Measurements from ENCODE around the gene S100A14. TPM values are rescaled to one million over a fixed set of nuclear protein-coding genes. Genes with fewer than 3 reads are reported as not detected.
"Not testable (repeated sequence)": the region's sequence is repeated elsewhere in the genome, so short reads cannot be mapped to it uniquely, and the experiment has no call there.

Gene S100A14
- total RNA-seq, 1 experiment from 2014 or later, result not detected

DNA sequence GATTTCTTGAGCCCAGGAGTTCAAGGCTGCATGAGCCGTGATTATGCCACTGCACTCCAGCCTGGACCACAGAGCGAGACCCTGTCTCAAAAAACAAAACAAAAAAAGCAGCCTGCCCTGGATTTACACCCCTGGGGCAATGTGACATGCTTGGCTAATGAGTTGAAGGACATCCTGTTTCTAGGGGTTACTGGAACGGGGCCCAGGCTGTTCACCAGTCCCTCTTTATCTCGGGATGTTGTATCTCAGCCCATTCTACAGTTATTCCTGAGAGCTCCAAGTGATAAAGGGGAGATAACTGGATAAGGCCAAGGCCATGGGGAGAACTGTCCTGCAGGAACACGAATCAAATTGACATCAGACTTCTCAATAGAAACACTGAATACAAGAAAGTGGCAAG, 28.8 kb downstream of the S100A14 start:
- peak; percentile 35 for DNase-seq (ENCODE audit: low read depth)

DNA sequence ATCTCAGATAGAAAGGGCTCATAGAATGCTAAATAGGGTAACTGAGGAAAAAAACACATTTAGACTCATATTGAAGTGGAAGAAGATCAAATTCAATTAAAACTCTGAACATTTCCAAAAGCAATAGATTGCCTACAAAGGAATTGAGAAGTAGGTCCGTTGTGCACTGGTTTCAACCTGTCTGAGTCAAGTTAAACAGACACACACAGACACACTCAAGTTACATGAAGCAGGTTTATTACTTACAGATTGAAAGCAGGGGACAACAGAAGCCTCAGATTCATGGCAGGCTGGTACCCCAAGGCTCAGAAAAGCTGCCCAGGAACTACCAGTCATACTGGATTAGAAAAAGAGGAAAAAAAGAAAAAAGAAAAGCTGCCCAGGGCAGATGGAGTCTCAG, 29.8 kb downstream of the S100A14 start:
- DNase-seq (ENCODE audit: low read depth), result no peak

DNA sequence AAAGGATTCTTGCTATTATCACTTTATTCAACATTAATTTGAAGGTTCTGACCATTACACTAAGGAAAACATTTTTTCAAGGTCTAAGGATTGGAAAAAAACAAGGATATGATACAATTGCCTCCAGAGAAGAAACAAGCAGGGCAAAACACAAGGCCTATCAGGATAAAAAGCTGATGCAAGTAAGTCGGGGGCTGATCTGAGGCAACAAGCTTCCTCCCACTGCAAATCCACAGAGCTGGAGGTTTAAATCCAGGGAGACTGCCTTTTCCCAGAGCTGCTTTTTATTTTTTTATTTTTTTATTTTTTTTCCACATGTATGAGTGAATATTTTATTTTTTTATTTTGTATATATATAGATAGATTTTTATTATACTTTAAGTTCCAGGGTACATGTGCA, 31.1 kb downstream of the S100A14 start:
- no peak for DNase-seq (ENCODE audit: low read depth)

DNA sequence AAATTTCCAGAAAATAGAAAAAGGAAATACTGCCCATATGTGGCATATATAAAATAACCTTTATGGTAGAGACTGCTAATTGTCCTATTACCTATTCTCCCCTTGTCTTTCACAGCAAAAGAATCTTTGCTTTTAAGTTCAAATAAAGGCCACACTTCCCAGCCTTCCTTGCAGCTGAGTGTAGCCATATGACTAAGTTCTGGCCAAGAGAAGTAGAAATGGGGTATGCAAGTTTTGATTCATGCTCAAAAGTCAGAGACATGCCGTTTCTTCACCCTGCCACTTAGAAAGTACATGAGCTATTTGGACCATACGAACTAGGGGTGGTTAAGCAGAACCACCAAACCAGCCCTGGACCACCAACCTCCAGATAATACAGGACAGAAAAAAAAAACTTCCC, 32.1 kb downstream of the S100A14 start:
- DNase-seq (ENCODE audit: low read depth), result no peak

DNA sequence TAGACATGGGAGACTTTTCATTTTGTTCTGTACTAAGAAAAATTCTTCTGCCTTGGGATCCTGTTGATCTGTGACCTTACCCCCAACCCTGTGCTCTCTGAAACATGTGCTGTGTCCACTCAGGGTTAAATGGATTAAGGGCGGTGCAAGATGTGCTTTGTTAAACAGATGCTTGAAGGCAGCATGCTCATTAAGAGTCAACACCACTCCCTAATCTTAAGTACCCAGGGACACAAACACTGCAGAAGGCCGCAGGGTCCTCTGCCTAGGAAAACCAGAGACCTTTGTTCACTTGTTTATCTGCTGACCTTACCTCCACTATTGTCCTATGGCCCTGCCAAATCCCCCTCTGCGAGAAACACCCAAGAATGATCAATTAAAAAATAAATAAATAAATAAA, 32.6 kb downstream of the S100A14 start:
- DNase-seq (ENCODE audit: low read depth), result not testable (repeated sequence)

DNA sequence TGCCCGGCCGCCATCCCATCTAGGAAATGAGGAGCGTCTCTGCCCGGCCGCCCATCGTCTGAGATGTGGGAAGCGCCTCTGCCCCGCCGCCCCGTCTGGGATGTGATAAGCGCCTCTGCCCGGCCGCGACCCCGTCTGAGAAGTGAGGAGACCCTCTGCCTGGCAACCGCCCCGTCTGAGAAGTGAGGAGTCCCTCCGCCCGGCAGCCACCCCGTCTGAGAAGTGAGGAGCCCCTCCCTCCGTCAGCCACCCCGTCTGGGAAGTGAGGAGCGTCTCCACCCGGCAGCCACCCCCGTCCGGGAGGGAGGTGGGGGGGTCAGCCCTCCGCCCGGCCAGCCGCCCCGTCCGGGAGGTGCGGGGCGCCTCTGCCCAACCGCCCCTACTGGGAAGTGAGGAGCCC, 33.3 kb downstream of the S100A14 start:
- DNase-seq (ENCODE audit: low read depth), result not testable (repeated sequence)

DNA sequence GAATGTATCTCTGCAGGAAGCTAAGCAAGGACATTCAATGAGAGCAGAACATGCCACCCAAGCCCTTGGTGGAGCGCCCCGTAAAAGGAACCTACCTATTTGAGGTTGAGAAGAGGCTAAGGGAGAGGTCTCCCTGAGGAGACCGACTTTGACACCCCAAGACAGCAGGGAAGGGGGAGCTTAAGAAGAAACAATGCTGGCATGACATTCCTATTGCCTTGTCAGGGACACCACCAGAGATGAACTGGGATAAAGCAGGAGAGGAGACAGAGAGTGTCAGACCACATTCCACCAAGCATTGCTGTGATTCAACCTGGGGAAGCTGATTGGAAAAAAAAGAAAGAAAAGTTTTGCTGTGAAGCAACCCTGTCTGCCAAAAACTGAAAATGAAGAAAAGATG, 37.2 kb downstream of the S100A14 start:
- no peak for DNase-seq (ENCODE audit: low read depth)

DNA sequence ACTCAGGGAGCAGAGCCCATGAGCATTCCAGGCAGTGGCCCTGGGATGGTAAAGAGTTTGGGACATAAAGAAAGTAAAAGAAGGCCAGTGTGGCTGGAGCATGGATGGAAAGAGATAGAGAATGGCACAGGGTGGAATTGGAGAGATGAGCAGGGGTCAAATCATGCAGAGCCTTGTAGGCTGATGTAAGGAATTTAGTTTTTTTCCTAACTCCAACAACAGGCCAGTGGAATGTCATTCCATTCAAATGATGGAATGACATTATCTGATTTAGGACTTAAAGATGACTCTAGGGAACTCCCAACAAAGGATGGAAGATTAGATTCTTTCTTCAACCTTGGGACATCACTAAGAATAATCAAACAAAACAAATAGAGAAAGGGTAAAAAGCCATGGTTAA, 37.6 kb downstream of the S100A14 start:
- DNase-seq (ENCODE audit: low read depth), result no peak

DNA sequence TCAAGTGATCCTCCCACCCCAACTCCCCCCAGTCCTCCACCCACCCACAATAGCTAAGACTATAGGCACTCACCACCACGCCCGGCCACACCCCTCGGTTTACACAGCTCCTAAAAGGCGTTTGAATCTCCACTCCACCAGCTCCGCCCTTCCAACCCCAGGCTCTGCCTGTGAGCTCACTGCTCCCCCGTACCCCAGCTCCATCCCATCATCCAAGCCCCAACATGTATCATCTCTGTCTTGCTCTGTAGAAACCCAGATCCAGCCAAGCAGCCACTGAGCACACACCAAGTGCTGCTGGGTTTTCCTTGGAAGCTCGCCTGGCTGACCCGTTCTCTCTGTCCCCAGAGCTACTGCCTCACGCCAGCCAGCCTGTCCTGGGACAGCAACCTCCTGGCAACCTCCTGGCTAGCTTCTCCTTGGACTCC, 38.5 kb downstream of the S100A14 start:
- DNase-seq (ENCODE audit: low read depth), result no peak

DNA sequence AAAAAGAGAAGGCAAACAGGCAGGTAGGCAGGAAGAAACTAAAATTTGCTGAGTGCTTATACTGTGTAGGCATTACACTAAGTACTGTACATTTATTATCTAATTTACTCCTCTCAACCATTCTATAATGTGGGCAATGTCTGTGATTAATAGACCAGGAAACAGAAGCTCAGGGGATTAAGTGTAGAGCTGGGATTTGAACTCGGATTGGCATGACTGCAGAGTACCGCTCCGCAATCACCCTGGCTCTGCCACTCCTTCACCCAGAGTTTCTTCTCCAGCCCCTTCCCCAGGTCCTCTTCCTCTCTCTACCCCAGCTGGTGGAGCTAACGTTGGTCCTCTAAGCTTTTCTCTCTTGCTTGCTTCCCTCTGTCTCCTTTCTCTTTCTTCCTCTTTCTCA, 39.0 kb downstream of the S100A14 start:
- no peak for DNase-seq (ENCODE audit: low read depth)

DNA sequence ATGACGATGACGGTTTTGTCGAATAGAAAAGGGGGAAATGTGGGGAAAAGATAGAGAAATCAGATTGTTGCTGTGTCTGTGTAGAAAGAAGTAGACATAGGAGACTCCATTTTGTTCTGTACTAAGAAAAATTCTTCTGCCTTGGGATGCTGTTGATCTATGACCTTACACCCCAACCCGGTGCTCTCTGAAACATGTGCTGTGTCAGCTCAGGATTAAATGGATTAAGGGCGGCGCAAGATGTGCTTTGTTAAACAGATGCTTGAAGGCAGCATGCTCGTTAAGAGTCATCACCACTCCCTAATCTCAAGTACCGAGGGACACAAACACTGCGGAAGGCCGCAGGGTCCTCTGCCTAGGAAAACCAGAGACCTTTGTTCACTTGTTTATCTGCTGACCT, 40.6 kb downstream of the S100A14 start:
- not testable (repeated sequence) for DNase-seq (ENCODE audit: low read depth)

DNA sequence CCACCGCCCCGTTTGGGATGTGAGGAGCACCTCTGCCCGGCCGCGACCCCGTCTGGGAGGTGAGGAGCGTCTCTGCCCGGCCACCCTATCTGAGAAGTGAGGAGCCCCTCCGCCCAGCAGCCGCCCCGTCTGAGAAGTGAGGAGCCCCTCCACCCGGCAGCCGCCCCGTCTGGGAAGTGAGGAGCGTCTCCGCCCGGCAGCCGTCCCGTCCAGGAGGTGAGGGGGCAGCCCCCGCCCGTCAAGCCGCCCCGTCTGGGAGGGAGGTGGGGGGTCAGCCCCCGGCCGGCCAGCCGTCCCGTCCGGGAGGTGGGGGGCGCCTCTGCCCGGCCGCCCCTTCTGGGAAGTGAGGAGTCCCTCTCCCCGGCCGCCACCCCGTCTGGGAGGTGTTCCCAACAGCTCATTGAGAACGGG, 41.0 kb downstream of the S100A14 start:
- DNase-seq (ENCODE audit: low read depth), result not testable (repeated sequence)

DNA sequence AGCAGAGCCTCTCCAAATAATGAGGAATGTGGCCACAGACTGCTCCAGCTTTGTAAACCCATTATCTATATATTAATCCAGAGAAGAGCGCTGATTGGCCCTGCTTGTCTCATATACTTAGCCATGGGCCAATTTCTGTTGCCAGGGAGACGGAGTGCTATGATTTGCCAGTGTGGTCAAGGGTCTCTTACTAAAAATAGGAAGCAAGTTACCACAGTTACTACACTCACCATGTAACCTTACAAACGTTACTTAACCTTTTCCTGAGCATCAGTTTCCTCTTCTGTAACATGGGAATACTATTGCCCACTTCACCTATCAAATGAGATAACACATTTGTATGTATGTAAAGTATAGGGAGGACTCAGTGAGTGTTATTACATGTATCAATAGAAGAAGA, 42.8 kb downstream of the S100A14 start:
- no peak for DNase-seq (ENCODE audit: low read depth)

DNA sequence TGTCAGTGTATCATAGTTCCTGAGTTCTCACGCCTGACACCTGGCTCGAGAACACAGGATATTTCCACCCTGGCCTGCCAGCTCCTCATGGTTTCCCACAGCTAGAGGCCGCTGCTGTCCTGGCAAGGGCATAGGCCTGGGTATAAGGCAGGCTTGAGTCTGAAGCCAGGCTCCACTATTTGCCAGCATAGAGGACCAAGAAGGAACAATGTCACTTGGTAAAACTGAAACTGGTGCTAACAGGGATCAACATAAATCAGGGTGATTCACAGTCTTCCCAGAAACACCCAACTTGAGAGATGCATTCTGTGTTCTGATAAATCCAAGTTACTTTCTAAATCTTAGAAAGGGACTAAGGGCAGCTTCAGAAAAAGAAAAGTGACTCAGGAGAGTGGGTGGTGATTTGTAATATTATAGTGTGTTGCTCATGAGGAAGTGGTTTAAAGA, 43.5 kb downstream of the S100A14 start:
- peak; percentile 89 for DNase-seq (ENCODE audit: low read depth)

DNA sequence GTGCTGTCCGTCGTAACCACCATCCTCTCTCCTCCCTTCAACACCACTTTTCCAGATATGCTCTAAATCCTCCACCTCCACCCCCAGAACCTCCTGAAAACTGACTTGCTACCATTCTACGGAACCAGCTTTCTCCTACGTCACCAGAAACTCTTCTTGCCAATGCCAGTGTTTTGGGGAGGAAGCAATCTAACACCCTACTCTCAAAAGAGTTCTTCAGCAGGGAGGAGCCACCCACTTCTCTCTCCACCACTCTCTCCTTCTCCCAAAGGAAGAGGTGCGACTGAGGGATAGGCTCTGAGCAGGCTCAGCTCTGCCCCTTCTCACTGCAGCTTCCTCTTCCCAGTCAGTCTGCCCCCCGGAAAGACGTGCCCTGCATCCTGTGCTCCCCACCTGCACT, 44.4 kb downstream of the S100A14 start:
- DNase-seq (ENCODE audit: low read depth), result no peak

DNA sequence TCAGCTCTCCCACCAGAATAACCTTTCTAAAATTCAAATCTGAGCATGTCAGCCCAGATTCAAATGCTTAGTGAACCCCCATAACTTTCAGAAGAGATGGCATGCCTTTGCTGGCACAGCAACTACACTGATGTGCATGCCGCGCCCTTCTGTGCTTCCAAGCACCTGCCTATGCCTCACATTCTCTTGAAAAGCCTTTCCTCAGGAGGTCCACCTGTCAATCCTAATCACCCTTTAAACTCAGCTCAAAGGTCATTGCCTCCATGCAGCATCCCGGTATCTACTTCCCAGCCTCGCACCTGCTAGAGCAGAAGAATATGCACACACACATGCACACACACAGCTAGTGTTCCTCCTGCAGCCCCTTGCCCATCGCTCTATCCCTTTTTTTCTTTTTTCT, 45.3 kb downstream of the S100A14 start:
- no peak for DNase-seq (ENCODE audit: low read depth)

DNA sequence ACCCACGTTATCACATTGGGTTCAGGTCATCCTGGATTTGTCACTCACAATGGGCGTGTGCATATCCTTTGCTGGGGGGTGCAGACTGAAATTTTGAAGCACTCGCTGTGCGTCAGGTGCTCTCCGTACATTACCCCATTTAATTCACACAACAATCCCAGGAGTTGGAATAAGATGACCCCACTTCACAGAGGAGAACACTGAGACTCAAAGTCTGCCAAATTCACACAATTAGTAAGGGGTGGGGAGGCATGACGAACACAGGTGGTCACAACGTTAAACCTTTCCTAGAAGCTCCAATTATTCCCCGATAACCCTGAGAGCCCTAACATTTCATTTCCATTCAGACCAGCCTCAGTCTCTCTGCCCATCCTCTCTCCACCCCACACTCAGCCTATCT, 46.7 kb downstream of the S100A14 start:
- no peak for DNase-seq (ENCODE audit: low read depth)

DNA sequence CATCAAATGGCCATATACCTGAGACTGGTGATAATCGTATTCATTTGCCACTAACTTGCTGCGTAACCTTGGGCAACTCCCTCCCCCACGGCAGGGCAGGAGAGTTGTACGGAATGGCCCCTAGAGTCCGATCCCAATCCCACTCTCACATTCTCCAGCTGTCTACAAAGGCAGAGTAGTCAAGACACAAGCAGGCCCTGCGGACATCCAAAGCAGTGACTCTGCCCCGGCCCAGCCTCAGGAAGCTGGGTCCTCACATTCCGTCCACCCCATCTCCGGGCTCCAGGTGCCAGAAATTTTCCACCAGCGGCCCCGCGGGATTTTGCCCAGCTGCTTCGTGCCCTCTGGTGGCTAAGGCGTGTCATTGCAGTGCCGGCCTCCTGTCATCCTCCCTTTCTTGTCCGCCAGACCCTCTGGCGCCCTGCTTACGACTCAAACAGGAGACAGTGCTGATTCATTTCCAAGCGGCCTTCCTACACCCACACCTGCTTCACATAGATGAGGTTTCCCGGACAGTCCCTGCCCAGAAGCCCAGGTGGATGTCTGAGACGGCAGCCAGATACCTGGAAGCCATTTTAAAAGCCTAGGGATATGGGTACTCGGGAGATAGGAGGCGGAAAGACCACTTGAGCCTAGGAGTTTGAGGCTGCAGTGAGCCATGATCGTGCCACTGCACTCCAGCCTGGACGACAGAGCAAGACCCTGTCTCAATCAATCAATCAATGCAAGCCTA, 47.6 kb downstream of the S100A14 start:
- DNase-seq (ENCODE audit: low read depth), result peak; percentile 94

DNA sequence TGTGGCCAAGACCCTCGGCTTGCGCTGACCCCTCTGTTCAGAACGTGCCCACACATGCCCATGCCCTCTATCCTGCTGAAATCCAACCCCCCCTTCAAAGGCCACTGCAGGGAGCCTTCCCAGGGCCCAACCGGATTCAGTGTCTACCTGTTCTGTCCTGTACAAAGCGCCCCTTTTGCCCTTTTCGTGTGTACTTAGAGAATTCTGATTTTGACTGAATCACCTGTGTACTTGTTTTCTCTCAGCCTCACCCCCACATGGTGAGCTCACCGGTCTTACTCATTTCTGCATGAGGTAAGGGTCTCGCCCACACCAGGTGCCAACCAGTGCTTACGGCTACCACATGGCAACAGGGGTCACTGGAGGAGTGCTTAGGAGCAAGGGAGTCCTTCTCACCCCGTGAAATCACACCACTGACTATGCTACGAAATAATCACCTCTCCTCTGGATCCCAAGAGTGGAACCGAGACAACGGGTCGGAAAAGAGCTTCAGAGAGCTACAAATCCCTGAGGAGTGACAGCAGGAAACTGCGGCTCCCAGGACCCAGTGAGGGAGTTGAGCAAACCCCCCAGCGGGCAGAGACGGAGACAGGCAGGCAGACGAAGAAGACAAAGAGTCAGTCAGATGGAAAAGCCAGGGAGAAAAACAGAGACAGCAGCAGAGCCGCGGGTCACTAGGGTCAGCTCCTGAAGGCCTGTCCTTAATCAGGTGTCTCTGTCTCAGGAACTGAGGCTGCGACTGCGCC, 48.3 kb downstream of the S100A14 start:
- DNase-seq (ENCODE audit: low read depth), result peak; percentile 90

DNA sequence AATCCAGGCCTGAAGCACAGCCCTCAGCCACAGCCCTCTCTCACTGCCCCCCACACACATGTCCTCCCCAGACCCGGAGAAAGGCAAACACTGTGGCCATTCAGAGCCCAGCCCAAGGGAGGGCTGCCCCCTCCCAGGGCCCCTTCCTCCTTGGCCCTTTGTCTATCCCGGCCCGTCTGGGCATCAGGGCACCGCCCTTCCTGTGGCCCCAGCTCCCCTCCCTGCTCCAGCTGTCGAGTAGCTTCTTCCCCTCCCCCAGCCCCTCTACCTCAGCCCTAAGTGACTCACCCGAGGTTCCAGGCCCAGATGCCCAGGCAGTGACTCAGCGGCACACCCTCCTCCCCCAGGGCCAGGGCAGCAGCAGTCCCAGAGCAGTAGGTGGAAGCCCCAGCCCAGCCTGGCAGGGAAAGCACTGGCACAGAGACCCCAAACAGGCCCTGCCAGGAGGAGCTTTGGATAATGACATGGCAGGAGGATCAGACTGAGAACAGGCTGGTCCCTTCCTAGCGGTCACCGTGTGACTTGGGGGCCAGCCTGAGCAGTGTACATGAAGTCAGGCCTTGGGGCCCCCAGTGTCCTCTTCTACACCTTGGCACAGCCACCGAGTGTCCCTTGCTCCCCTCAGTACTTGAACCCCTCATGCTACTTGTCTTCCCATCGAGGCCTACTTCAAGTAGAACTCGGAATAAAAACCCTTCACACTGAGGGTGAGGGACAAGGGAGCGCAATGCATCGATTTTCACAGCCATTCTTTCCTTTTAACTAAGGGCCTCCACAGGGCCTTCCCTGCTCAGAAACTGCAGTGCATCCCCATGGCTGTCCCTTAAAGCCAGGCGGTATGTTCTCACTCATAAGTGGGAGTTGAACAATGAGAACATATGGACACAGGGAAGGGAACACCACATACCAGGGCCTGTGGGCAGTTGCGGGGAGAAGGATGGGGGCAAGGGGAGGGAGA, 49.4 kb downstream of the S100A14 start:
- DNase-seq (ENCODE audit: low read depth), result peak; percentile 100

DNA sequence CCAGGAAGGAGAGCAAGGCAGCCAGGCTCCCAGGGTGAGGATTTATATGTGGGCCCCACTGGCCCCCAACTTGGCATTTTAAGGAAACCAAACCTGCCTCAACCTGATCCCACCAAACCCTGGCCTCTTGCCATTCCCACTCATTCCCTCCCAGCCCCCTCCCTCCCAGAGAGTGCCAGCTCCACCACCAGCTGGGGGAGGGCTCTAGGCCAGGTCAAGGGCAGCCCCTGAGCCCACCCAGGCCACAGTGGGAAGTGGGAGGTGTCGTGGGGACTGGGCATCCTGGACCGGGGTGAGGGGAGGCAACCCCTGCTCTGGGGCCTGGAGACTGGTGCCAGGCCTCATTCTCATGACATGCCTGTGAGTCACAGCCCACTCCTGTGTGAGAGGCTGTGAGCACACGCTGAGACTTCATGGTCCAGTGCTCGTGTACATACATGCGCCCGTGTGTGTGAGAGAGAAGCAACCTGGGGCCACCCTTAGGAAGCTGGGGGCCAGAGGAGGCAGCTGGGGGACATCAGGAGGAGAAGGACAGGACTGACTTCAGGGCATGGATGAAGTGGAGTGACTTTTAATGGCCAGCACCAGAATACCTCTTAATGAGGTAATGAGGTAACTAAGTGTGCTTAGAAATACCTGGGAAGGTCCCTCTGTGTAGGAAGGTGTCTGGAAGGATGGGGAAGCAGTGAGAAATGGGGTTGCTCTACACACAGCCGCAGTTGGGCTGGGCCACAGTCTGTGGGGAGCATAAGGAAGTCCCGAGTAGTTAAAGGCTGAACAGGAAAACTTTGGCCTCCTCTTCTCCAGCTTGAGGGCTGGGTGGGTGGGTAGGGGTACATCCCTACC, 50.4 kb downstream of the S100A14 start, which contains the start of gene S100A2:
TSS of gene S100A2 (minus strand) at position 316 of the 846 bp plus-strand sequence. CDS start 1,967 bp downstream, outside the sequence.
- DNase-seq (ENCODE audit: low read depth), result peak; percentile 99
